Vagina (tissue), 2 donors: ENCODE measurements around the gene CREB3L1. TPM values are rescaled to one million over a fixed set of nuclear protein-coding genes. Genes with fewer than 3 reads are reported as not detected.

Source experiments
- DNase-seq, 2 donors: peaks; one replicate each; pipeline ENCODE4 v3.0.0-alpha.2; 2017; ENCODE audit errors: extremely low spot score in 2 of 2
- H3K27ac ChIP-seq: fragments of 200-600 bp; sonication (generic); one replicate; pipeline ENCODE4 v1.5.1; 2019
- H3K27me3 ChIP-seq: fragments of 200-600 bp; sonication (generic); one replicate; pipeline ENCODE4 v1.5.1; 2019
- H3K36me3 ChIP-seq, 2 donors: fragments of 200-600 bp; sonication (generic); one replicate each; pipeline ENCODE4 v1.5.1; 2017 to 2019
- H3K4me1 ChIP-seq: fragments of 200-600 bp; sonication (generic); one replicate; pipeline ENCODE4 v1.5.1; 2019
- H3K4me3 ChIP-seq, 2 donors: fragments of 200-600 bp; sonication (generic); 1 replicate in 1 of 2; 2 replicates in 1 of 2; pipeline ENCODE4 v1.5.1; 2016 to 2019
- H3K9me3 ChIP-seq: fragments of 200-600 bp; sonication (generic); one replicate; pipeline ENCODE4 v1.5.1; 2019
- CTCF ChIP-seq, 3 experiments: fragments of 450-650 bp in 2 of 3; fragments of 200-600 bp in 1 of 3; sonication (generic) in 1 of 3; IDR thresholded peaks; one replicate each; pipeline ENCODE4 v1.5.1; 2017 to 2019; ENCODE audit warnings: antibody characterized with exemption in 3 of 3, mild to moderate bottlenecking in 2 of 3, moderate library complexity in 2 of 3
- POLR2A ChIP-seq, 2 donors: fragments of 450-650 bp; IDR thresholded peaks; one replicate each; pipeline ENCODE4 v1.6.1; 2017; ENCODE audit warnings: antibody characterized with exemption in 2 of 2, mild to moderate bottlenecking in 2 of 2, moderate library complexity in 2 of 2
- POLR2AphosphoS5 ChIP-seq, 2 donors: sonication (generic); formaldehyde crosslinking; IDR thresholded peaks; one replicate each; pipeline ENCODE4 v1.9.0; 2017; ENCODE audit warnings: antibody characterized with exemption in 2 of 2, mild to moderate bottlenecking in 2 of 2, low read depth in 1 of 2; ENCODE audit not compliant: insufficient read depth in 1 of 2
- intact Hi-C: fragments of 100-400 bp; cut with DNase I; formaldehyde crosslinking; loops from one replicate; pipeline ENCODE4 v1.15.1; 2023
- total RNA-seq: library from RNA; depleted of rRNA; stranded (reverse); fragments of >200 nt; gene quantifications from one replicate; pipeline ENCODE4 v1.2.3, GENCODE V29; 2016

CREB3L1 gene
- total RNA-seq, 1 donor from 2014 or later: 11.8 TPM

- Histone ChIP-seq H3K27ac (no peak overlapping the region), H3K4me1 (no peaks in the 10 kb centered on the region), H3K27me3 (no peaks in the 10 kb centered on the region), H3K36me3 (no peaks in the 10 kb centered on the region), H3K9me3 (no peaks in the 10 kb centered on the region), H3K4me3 (no peak overlapping the region)
- DNase-seq: peak in 1 of 2 donors; percentile 61
- no peak for TF ChIP-seq POLR2AphosphoS5 (IDR thresholded peaks at IDR 0.05; ENCODE audit: insufficient read depth in 1 of 2, low read depth in 1 of 2)
- TF ChIP-seq POLR2A (IDR thresholded peaks at IDR 0.05): no peak
- TF ChIP-seq CTCF (IDR thresholded peaks at IDR 0.05): no peak
- intact Hi-C loops: no loop called here
These were observed 29.0 kb upstream of the CREB3L1 start for GRCh38 chr11:46248289-46249102.

- H3K9me3 ChIP-seq: no peaks in the 10 kb centered on the region
- intact Hi-C loops: no loop called here
- no peaks in the 10 kb centered on the region for H3K4me1 ChIP-seq
- no peak overlapping the region for H3K4me3 ChIP-seq
- TF ChIP-seq POLR2A (IDR thresholded peaks at IDR 0.05): no peak
- TF ChIP-seq POLR2AphosphoS5 (IDR thresholded peaks at IDR 0.05; ENCODE audit: insufficient read depth in 1 of 2, low read depth in 1 of 2): no peak
- no peak for TF ChIP-seq CTCF (IDR thresholded peaks at IDR 0.05)
- no peak overlapping the region for H3K27ac ChIP-seq
- no peaks in the 10 kb centered on the region for H3K27me3 ChIP-seq
- peak in 1 of 2 donors; percentile 31 for DNase-seq
- H3K36me3 ChIP-seq: no peaks in the 10 kb centered on the region
These were observed 28.1 kb upstream of the CREB3L1 start for GRCh38 chr11:46249103-46249937.

- Histone ChIP-seq H3K4me1 (no peaks in the 10 kb centered on the region), H3K4me3 (no peak overlapping the region), H3K9me3 (no peaks in the 10 kb centered on the region), H3K27ac (no peak overlapping the region), H3K27me3 (no peaks in the 10 kb centered on the region), H3K36me3 (no peaks in the 10 kb centered on the region)
- intact Hi-C loops: no loop called here
- DNase-seq: no peak
- TF ChIP-seq POLR2AphosphoS5 (IDR thresholded peaks at IDR 0.05; ENCODE audit: insufficient read depth in 1 of 2, low read depth in 1 of 2) (no peak), POLR2A (IDR thresholded peaks at IDR 0.05) (no peak), CTCF (IDR thresholded peaks at IDR 0.05) (no peak)
These were observed 27.3 kb upstream of the CREB3L1 start for GRCh38 chr11:46249938-46250744.

- Histone ChIP-seq H3K27me3 (no peaks in the 10 kb centered on the region), H3K4me1 (no peaks in the 10 kb centered on the region), H3K4me3 (no peak overlapping the region), H3K27ac (no peak overlapping the region), H3K9me3 (no peaks in the 10 kb centered on the region), H3K36me3 (no peaks in the 10 kb centered on the region)
- TF ChIP-seq POLR2AphosphoS5 (IDR thresholded peaks at IDR 0.05; ENCODE audit: insufficient read depth in 1 of 2, low read depth in 1 of 2): no peak
- no peak for TF ChIP-seq CTCF (IDR thresholded peaks at IDR 0.05)
- no peak for TF ChIP-seq POLR2A (IDR thresholded peaks at IDR 0.05)
- intact Hi-C loops: no loop called here
- DNase-seq: no peak
These were observed 26.8 kb upstream of the CREB3L1 start for GRCh38 chr11:46250745-46251052.
